Measurements from ENCODE around the gene FAU. TPM values are rescaled to one million over a fixed set of nuclear protein-coding genes. Genes with fewer than 3 reads are reported as not detected.

FAU gene
- total and polyA plus RNA-seq, 4 donors, result 174 to 693 (median 613) TPM

- no peaks in the 10 kb centered on the region for H3K9me3 ChIP-seq (ENCODE audit: control insufficient read depth, insufficient read depth, low read length)
- DNase-seq (ENCODE audit: low read depth in 4 of 6, low spot score in 6 of 6), result no peak
- H3K27ac ChIP-seq (ENCODE audit: low read depth, low read length), result no peak overlapping the region
- H3K4me1 ChIP-seq (ENCODE audit: control insufficient read depth, insufficient read depth, low read length), result peaks cover 32% of the 10 kb centered on the region
- 89% methylated on average over 7 of the region's 10 CpGs for WGBS (ENCODE audit: insufficient coverage)
- no peaks in the 10 kb centered on the region for H3K27me3 ChIP-seq (ENCODE audit: control insufficient read depth, insufficient read depth, low read length)
- H3K4me3 ChIP-seq (ENCODE audit: low read depth, low read length), result no peak overlapping the region
- H3K36me3 ChIP-seq (ENCODE audit: control insufficient read depth, insufficient read depth, low read length), result peaks cover 62% of the 10 kb centered on the region
Observed at GRCh38 chr11:65132238-65132987, 10.5 kb upstream of the FAU start.

GRCh38 chr11:65131895-65132237 is 9.9 kb upstream of the FAU start:
- H3K4me3 ChIP-seq (ENCODE audit: low read depth, low read length), result no peak overlapping the region

GRCh38 chr11:65131417-65131776 is 9.5 kb upstream of the FAU start:
- H3K9me3 ChIP-seq (ENCODE audit: control insufficient read depth, insufficient read depth, low read length), result no peaks in the 10 kb centered on the region
- peaks cover 32% of the 10 kb centered on the region for H3K4me1 ChIP-seq (ENCODE audit: control insufficient read depth, insufficient read depth, low read length)
- peaks cover 71% of the 10 kb centered on the region for H3K36me3 ChIP-seq (ENCODE audit: control insufficient read depth, insufficient read depth, low read length)
- no peak overlapping the region for H3K27ac ChIP-seq (ENCODE audit: low read depth, low read length)
- H3K27me3 ChIP-seq (ENCODE audit: control insufficient read depth, insufficient read depth, low read length), result no peaks in the 10 kb centered on the region
- DNase-seq (ENCODE audit: low read depth in 4 of 6, low spot score in 6 of 6), result no peak
- WGBS (ENCODE audit: insufficient coverage), result no CpG with 5 or more reads among the region's 3 CpGs
- H3K4me3 ChIP-seq (ENCODE audit: low read depth, low read length), result no peak overlapping the region

More at GRCh38 chr11:65131895-65132237, 9.9 kb upstream of the FAU start:
- no peak for DNase-seq (ENCODE audit: low read depth in 4 of 6, low spot score in 6 of 6)
- 94% methylated on average over 6 of the region's 6 CpGs for WGBS (ENCODE audit: insufficient coverage)
- Histone ChIP-seq H3K27me3 (ENCODE audit: control insufficient read depth, insufficient read depth, low read length) (no peaks in the 10 kb centered on the region), H3K9me3 (ENCODE audit: control insufficient read depth, insufficient read depth, low read length) (no peaks in the 10 kb centered on the region), H3K4me1 (ENCODE audit: control insufficient read depth, insufficient read depth, low read length) (peaks cover 32% of the 10 kb centered on the region), H3K36me3 (ENCODE audit: control insufficient read depth, insufficient read depth, low read length) (peaks cover 66% of the 10 kb centered on the region), H3K27ac (ENCODE audit: low read depth, low read length) (no peak overlapping the region)

GRCh38 chr11:65130631-65131416 is 8.9 kb upstream of the FAU start:
- Histone ChIP-seq H3K27me3 (ENCODE audit: control insufficient read depth, insufficient read depth, low read length) (no peaks in the 10 kb centered on the region), H3K27ac (ENCODE audit: low read depth, low read length) (no peak overlapping the region), H3K4me1 (ENCODE audit: control insufficient read depth, insufficient read depth, low read length) (peaks cover 31% of the 10 kb centered on the region), H3K9me3 (ENCODE audit: control insufficient read depth, insufficient read depth, low read length) (no peaks in the 10 kb centered on the region), H3K4me3 (ENCODE audit: low read depth, low read length) (no peak overlapping the region), H3K36me3 (ENCODE audit: control insufficient read depth, insufficient read depth, low read length) (peaks cover 77% of the 10 kb centered on the region)
- WGBS (ENCODE audit: insufficient coverage), result 95% methylated on average over 18 of the region's 19 CpGs
- no peak for DNase-seq (ENCODE audit: low read depth in 4 of 6, low spot score in 6 of 6)

GRCh38 chr11:65129649-65130441 is 7.9 kb upstream of the FAU start:
- H3K4me1 ChIP-seq (ENCODE audit: control insufficient read depth, insufficient read depth, low read length), result peaks cover 22% of the 10 kb centered on the region
- H3K9me3 ChIP-seq (ENCODE audit: control insufficient read depth, insufficient read depth, low read length), result no peaks in the 10 kb centered on the region
- H3K36me3 ChIP-seq (ENCODE audit: control insufficient read depth, insufficient read depth, low read length), result peaks cover 86% of the 10 kb centered on the region
- 90% methylated on average over 11 of the region's 13 CpGs for whole genome bisulfite sequencing (ENCODE audit: insufficient coverage)
- H3K27ac ChIP-seq (ENCODE audit: low read depth, low read length), result no peak overlapping the region
- H3K4me3 ChIP-seq (ENCODE audit: low read depth, low read length), result no peak overlapping the region
- no peaks in the 10 kb centered on the region for H3K27me3 ChIP-seq (ENCODE audit: control insufficient read depth, insufficient read depth, low read length)
- no peak for DNase-seq (ENCODE audit: low read depth in 4 of 6, low spot score in 6 of 6)

- Histone ChIP-seq H3K27me3 (ENCODE audit: control insufficient read depth, insufficient read depth, low read length) (no peaks in the 10 kb centered on the region), H3K4me3 (ENCODE audit: low read depth, low read length) (no peak overlapping the region), H3K4me1 (ENCODE audit: control insufficient read depth, insufficient read depth, low read length) (peaks cover 16% of the 10 kb centered on the region), H3K36me3 (ENCODE audit: control insufficient read depth, insufficient read depth, low read length) (peaks cover 86% of the 10 kb centered on the region), H3K27ac (ENCODE audit: low read depth, low read length) (no peak overlapping the region), H3K9me3 (ENCODE audit: control insufficient read depth, insufficient read depth, low read length) (no peaks in the 10 kb centered on the region)
- 91% methylated on average over 13 of the region's 15 CpGs for WGBS (ENCODE audit: insufficient coverage)
- no peak for DNase-seq (ENCODE audit: low read depth in 4 of 6, low spot score in 6 of 6)
Observed at GRCh38 chr11:65128182-65129145, 6.5 kb upstream of the FAU start.

GRCh38 chr11:65127473-65128181 is 5.7 kb upstream of the FAU start:
- Histone ChIP-seq H3K4me3 (ENCODE audit: low read depth, low read length) (no peak overlapping the region), H3K27me3 (ENCODE audit: control insufficient read depth, insufficient read depth, low read length) (no peaks in the 10 kb centered on the region), H3K36me3 (ENCODE audit: control insufficient read depth, insufficient read depth, low read length) (peaks cover 79% of the 10 kb centered on the region), H3K9me3 (ENCODE audit: control insufficient read depth, insufficient read depth, low read length) (no peaks in the 10 kb centered on the region), H3K4me1 (ENCODE audit: control insufficient read depth, insufficient read depth, low read length) (peaks cover 11% of the 10 kb centered on the region), H3K27ac (ENCODE audit: low read depth, low read length) (no peak overlapping the region)
- no peak for DNase-seq (ENCODE audit: low read depth in 4 of 6, low spot score in 6 of 6)
- 92% methylated on average over 6 of the region's 12 CpGs for WGBS (ENCODE audit: insufficient coverage)

GRCh38 chr11:65126624-65127274 is 4.8 kb upstream of the FAU start:
- Histone ChIP-seq H3K4me1 (ENCODE audit: control insufficient read depth, insufficient read depth, low read length) (peaks cover 6% of the 10 kb centered on the region), H3K9me3 (ENCODE audit: control insufficient read depth, insufficient read depth, low read length) (no peaks in the 10 kb centered on the region), H3K36me3 (ENCODE audit: control insufficient read depth, insufficient read depth, low read length) (peaks cover 71% of the 10 kb centered on the region), H3K27ac (ENCODE audit: low read depth, low read length) (no peak overlapping the region), H3K27me3 (ENCODE audit: control insufficient read depth, insufficient read depth, low read length) (no peaks in the 10 kb centered on the region), H3K4me3 (ENCODE audit: low read depth, low read length) (no peak overlapping the region)
- WGBS (ENCODE audit: insufficient coverage), result 88% methylated on average over 4 of the region's 6 CpGs
- no peak for DNase-seq (ENCODE audit: low read depth in 4 of 6, low spot score in 6 of 6)

All from spinal cord (tissue), 10 donors.